CD4-positive, alpha-beta T cell treated with Interleukin-10 for 1 hour (primary cell): ENCODE results near the gene RAB22A.
A peak's percentile ranks its signal among the peaks of the same experiment; 100 is the strongest.

Source experiments
- DNase-seq: peaks from one replicate; pipeline ENCODE4 v3.0.0-alpha.2; 2020

RAB22A gene

DNA sequence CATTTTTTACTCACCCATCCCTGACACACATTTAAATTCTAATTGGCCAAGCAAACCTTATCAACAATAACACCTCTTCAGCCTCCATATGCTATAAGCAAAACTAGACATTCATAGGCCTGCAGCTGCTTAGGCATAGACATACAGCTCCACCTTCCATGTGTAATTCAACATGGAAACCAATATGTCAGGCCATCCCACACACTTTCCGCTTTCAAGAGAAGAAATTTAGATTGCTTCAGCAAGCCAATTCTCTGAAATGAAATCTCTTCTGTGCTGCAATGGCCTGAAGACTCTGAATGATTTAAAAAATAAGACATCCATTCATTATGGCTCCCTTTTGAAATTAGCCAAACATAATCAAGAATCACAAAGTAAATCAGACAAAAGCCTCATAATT lies 4.5 kb upstream of the RAB22A start:
- DNase-seq: no peak

DNA sequence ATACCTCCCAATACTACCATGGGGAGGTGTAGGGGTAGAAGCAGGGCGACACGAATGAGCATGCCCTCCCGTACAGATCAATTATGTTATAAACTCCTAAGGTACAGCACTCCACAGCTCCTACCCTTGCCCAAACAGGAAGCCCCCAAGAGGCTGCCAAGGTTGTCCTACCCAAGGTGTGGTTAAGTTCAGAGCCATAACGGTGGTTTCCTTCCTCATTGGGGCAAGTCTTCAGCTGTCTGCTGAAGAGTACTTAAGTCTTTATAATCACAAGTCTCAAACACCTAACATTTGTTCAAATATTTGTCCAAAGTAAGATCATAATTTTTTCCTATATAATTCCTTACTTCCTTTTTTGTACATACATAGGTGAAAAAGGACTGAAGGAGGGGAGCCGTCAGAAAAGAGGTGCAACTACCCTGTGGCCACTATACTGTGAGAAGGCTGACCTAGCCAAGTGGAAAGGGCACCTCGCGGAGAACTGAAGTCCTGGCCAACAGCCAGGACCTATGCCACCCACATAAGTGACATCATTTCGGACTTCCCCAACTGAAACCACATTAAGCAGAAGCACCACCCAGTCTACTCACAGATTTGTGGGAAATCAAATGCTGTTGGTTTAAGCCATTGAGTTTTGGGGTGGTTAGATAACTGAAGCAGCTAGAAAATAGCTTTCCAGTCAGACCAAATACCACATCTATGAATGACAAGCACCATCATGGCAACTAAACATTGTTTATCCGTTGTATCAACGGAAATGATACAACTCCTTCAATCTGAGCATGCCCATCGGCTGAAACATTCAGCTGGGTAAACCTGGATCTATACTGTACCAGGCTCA lies 2.9 kb upstream of the RAB22A start:
- peak; percentile 94 for DNase-seq

DNA sequence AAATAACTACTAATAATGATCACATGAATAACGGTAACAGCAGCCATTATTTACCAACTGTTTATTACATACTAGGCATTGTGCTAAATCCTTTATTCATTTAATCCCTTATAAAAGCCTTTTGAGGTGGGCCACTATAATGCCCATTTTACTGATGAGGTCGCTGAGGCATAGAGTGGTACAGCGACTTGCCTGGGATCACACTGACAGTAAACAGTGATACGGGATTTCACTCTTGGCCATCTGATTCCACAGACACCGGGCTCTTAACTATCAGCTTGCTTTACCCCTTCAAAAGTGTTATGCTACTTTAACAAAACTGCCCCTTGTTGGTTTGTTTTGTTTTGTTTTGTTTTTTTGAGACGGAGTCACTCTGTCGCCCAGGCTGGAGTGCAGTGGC lies 2.2 kb upstream of the RAB22A start:
- no peak for DNase-seq

DNA sequence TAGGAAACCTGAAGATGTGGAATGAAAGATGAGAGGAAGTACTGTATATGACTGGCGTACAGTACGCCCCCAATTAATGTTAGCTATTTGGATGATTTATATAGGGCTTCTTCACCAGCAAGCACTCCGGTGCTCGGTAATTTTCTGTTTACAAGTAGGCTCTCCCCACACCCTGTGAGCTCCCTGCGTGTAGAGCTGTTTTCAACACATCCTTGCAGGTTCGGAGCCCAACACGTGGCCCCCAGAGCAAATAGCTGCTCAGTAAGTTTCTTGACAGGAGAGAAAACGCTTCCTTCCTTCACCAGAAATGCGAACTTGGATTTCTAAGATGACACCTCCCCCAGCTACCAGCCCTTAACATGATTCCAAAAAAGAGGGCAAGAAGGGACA lies 1.2 kb upstream of the RAB22A start:
- peak; percentile 39 for DNase-seq

DNA sequence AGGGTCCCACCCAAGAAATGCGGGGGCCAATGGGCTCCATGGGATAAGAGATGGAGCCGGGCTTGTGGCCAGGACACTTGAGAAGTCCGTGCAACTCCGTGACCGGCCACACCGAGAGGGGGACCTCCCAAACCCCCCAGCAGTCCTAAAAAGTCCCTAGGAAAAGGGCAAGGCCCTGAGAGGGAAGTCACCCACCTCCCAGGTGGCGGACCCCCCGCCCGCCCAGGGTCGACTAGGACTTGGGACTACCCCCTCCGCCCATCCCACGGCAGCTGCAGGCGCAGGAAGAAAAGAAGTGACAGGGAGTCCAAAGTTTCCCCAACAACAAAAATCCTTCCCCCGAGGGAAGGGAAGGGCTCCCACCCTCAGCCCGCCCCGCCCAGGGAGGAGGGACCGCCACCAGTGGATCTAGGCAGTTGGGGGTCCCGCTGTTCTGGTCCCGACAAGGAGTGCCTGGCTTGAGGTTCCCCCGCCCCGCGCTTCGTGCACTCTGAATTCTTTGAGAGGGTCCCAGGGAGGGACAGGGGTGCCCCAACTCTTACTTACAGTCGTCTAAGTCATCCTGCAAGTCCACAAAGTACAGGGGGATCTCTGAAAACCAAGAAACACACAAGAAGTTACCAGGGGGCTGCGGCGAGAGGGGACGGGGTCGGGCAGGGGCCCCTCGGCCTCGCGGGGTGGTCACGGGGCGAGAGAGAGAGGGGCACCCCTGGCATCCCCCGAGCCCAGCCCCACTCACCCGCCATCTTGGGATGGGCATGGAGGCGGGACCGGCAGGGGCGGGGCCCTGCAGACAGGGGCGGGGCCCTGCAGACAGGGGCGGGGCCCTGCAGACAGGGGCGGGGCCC lies 611 bp upstream of the RAB22A start:
- DNase-seq: peak; percentile 67

DNA sequence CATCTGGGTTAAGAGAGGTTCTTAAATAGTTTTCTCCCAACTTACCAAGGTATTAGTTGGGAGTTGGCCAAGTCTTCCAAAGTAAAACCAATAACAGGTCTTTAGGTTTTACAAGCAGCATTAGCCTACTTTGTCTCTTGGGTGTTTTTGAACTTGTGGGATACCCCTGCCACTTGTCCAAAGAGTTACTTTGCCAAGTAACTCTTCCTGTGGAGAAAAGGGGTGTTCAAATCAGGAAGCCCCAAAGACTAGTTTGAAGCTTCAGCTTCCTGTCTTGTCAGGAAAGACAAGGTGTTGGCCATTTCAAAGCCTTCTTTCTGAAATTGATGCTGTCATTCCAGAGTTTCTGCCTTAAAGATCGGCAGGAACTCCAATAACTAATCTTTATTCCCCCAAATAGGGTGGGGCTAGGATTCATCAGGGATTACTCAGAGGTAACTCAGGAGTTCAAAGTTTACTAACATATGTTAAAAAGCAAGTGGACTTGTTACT lies 822 bp downstream of the RAB22A start:
- DNase-seq: peak; percentile 35

DNA sequence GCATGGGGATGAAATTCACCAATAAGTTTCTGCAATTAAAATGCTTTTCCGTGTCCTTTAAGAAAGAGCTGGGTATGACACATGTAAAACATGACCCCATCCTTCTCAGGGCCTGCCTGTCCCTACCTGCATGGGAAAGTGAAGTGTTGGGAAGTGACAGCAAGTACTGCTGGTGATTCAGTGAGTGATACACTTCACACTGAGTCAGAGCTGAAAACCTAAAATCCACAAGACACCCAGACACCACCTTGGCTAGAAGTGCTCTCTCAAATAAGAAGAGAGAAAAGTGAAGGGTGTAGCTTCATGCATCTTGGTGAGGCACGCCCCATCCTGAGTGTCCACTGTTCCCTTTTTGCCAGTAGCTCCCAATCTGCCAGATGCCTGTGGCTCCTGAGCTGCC lies 3.3 kb downstream of the RAB22A start:
- DNase-seq: peak; percentile 19

DNA sequence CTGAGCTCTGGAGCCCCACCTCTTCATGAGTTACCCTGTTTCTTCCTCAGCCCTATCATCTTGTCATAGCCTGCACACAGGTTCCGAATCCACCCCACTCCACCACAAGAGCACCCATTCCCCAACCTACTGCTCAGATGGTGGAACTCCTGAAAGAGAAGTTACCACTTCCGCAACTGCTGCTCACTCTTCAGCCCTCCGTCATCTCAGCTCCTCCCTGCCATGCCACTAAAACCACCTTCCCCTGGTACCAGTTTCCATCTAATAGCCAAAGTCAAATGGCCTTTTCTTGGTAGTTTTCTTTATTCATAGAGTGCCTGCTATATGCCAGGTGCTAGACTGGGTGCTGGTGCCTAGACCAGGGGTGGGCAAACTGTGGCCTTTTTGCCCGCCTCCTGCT lies 3.9 kb downstream of the RAB22A start:
- peak; percentile 51 for DNase-seq

DNA sequence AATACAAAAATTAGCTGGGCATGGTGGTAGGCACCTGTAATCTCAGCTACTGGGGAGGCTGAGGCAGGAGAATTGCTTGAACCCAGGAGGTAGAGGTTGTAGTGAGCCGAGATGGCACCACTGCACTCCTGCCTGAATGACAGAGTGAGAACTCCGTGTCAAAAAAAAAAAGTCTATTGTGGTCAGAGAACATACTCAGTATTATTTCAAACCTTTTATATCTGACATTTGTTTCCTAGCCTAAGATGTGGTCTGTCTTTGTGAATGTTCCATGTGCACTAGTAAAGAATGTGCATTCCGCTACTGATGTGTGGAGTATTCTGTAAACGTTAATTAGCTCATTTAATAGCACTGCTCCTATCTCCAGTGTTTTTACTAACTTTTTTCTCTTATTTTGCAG lies 11.7 kb downstream of the RAB22A start:
- no peak for DNase-seq

DNA sequence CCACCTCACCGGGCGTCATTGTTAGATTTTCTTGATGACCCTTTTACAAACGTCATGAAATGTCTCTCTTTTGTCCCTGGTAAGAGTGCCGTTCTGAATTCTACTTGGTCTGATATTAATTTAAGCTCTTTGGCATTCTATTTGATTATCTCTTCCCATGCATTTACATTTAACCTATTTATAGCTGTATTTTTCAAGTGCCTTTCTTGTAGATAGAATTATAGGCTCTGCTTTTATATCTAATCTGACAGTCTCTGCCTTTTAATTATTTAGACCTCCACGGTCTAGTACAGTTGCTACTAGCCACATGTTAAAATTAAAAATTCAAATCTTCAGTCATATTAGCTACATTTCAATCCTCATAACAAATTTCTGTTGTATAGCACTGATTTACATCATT lies 12.6 kb downstream of the RAB22A start:
- no peak for DNase-seq

DNA sequence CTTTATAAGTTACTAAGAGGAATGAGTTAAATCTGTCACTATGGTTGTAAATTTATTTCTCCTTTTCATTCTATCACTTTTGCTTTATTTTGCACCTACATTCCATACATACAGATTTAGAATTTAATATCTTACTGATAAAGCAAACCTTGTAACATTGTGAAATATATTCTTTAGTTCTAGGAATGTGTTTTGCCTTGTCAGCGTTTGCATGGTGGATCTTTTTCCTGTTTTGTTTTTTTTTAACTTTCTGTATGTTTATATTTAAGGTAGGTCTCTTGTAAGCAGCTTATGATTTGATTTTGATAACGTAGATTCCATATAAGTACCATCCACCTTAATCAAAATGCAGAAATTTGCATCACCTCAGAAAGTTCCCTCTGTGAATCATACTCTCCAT lies 16.4 kb downstream of the RAB22A start:
- DNase-seq: no peak

DNA sequence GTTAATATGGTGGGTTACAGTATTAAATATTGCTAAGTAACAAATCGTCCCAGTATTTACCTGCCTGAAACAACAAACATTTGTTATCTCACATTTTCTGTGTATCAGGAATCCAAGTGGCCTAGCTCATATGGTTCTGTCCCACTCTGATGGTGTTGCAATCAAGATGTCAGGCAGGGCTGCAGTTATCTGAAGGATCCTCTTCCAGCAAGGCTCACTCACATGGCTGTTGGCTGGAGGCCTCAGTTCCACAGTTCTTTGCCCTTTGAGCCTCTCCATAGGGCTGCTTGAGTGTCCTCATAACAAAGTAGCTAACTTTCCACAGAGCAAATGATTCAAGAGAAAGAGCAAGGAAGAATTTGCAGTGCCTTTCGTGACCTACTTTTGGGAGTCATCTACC lies 17.7 kb downstream of the RAB22A start:
- no peak for DNase-seq

DNA sequence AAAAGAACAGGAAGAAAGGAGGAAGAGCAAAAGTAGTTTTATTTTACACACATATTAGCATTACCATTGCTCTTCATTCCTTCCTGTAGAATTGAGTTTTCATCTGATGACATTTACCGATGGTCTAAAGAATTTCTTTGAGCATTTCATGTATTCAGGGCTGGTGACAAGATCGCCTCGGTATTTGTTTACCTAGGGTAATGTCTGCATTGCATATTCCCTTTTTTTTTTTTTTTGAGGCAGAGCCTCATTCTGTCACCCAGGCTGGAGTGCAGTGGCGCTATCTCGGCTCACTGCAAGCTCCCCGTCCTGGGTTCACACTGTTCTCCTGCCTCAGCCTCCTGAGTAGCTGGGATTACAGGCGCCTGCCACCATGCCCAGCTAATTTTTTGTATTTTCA lies 19.3 kb downstream of the RAB22A start:
- DNase-seq: no peak

DNA sequence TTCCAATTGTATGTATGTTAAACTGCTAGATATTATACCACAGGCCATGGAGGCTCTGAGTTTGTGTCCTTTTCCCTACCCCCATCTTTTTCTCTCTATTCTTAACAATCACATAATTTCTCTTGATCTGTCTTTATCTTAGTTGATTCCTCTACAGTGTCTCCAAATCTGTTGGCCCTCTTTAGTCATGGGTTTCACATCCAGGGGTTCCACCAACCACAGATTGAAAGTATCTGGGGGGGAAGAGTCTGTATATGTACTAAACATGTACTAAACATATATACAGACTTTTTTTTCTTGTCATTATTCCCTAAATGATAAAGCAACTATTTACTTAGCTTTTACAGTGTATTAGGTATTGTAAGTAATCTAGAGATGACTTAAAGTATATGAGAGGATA lies 20.2 kb downstream of the RAB22A start:
- no peak for DNase-seq

DNA sequence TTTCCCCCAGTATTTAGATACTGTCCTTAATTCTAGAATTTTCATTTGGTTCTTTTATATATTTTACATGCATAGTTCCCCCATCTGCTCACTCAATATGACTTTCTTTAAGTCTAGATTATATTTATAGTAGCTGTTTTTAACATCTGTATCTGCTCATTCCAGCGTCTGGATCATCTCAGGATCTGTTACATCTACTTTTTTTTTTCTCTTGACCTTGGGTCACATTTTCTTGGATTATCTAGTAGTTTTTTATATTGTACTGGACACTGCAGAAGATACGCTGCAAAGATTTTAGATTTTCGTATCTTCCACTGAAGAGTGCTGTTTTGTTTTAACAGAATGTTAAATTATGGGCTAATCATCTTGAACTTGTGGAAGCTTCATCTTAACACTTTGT lies 20.7 kb downstream of the RAB22A start:
- DNase-seq: no peak

DNA sequence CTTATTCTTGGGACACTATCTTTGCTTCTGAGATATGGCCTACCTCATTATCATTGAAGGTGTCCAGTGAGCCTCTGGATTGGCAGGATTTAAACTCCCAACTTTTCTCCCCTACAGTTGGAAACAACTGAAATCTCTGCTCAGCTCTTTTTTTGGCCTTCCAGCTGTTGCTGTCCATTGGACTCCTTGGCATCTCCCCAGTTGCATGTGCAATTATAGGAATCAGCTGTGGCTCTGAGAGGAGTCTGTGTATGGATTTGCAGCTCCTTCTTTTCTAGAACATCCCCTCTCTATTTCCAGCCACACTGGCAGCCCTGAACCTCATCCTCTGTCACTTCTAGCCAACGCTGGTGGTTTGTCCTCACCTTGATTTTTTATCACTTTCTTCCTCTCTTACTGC lies 21.2 kb downstream of the RAB22A start:
- no peak for DNase-seq

DNA sequence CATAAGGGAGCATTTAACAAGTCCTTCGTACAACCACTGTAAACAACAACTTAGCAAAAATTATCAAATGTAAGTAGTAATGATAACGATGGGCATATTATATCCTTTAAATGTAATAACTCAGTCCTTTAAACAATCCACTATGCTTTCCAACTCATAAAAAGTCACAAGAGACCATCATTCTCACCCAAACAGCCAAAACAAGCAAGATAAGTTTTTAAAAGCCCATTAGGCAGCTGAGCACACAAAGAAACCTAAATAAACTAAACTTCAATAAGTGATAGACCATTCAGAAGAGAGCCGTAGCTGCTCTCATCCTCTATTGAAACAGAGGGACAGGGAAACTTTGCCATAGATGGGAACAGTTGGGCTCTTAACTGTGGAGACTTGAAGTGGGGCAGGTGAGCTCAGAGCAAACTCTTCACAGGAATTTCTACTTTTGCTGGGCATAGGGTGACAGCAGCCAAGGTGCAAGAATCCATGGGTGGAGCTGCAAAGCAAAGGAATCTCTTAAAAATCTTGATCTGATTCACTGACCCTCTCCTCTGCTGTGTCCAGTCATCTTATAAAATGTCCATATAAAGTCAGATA lies 22.5 kb downstream of the RAB22A start:
- no peak for DNase-seq

DNA sequence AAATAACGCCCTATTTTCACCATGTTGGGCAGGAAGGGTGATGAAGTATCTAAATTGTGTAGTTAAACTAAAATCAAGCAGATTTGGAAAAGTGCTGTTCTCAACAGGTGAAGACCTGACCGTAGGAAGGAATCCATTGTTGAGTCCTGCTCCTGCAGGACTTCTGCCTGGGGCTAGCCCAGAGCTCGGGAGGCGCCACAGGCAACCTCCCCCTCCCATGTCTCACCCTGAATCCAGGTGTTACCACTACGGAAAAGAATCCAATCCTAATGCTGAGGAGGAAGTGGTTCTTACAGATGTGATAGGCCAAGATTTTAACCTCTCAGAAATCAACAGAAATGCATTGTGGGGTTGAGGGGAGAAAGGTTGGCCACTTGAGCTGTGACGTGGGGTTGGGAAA lies 30.2 kb downstream of the RAB22A start:
- no peak for DNase-seq

DNA sequence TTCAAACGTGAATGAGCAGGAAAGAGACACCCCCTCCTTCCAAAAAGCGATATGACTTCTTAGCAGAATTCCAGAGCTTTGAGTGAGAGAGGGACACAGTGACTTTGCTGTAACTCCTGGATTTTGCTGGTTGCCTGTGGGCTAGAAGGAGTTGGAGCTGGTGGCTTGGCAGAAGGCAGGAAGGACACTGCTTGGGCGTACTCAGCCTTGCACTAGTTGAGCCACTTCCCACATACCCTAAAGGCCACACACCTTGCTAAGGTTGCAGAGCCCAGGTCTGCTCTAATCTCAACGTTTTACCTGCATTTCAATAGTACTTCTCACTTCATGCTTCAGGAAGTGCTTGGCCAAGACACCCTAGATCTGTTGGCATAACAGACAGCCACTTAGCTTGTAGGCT lies 30.6 kb downstream of the RAB22A start:
- DNase-seq: no peak

DNA sequence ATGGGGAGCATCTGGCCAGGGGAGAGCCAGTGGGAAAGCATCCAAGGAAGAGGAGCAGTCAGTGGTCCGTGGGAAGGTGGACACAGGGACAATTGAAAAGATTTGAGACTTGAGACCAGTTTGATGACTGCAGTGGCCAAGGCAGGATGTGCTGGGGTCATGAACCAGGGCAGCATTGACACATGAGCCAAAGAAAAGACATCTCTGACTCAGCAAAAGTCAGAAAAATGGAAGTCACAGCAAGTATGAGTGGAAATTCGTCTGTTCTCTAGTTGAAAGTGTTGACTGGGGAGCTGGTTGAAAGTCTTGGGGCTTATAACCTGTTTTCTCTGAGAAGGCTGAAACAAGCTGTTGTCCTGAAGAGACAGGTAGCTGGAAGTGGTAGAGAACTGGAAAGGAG lies 31.3 kb downstream of the RAB22A start:
- no peak for DNase-seq

DNA sequence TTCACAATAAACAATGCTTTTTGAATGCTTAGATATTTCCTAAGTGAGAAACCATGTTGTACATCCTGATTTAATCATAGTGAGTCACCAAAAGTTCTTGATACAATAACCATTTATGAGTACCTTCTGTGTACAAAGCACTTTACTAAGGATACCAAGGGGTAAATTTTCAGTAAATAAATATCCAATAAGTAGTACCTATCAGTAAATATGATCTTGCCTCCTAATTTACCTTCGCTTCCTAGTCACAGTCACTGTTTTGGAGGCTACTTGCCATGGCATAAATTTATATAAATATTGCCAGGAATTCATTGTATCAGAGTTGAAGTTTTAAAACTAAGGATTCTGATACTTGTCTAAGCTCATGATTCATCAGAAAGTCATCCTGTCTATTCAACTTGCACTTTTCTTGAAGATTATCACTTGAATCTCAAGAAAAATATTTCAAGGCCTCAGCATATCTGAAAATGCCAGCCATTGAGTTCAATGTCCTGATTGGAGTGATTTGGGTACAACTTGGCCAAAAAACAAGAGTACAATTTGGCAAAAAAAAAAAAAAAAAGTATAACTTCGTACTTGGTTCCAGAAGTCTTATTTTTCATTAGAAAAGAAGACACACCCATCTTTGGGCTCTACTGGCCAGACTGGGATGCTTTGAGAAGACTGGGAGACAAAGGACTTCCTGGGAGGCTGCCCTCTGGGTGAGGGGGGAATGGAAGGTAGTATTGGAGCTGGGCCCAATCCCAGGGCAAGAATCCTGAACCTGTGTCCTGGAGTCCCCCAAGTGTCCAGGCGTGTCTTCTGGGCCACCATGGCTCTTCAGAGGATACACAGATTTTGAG lies 32.8 kb downstream of the RAB22A start:
- DNase-seq: no peak

DNA sequence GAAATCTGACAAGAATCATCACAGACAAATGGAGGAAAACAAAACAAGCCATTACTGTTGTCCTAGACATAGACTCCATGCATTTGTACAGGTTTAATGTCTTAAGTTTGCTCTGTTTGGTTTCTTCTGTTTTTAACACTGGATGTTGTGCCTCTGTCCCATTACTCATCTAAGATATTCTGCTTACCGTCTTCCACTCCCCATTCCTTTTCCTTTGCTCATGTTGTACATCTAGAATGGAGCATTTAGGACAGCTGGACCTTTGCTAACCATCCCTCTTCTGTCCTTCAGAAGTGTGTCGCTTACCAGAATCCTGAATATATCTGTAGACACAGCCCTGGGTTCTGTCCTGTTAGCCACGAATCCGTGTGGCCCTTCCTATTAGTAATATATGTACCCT lies 35.2 kb downstream of the RAB22A start:
- DNase-seq: no peak

DNA sequence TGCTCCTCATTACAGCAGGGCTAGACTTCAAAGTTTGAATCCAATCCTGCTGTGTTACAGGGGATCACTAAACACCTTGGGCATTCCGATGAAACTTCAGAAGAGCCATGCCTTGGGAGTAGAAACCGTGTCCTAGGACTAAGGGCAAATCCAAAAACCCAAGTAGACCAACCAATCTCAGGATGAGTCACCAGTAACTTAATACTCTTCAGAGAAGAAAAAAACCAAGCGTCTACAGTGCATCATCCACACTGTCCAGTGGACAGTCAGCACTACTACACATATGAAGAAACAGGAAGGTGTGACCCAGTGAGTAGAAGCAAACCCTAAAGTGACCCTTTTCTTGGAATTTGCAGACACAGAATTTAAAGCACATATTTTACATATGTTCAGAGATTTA lies 40.1 kb downstream of the RAB22A start:
- DNase-seq: no peak
